ENCODE data around the gene SLC25A42. TPM values are rescaled to one million over a fixed set of nuclear protein-coding genes. Genes with fewer than 3 reads are reported as not detected.

SLC25A42 gene
- total and polyA plus RNA-seq, 2 donors (not counting 1 experiment from before 2014, with no cell fraction given) = 36.5 to 83.9 TPM

DNA sequence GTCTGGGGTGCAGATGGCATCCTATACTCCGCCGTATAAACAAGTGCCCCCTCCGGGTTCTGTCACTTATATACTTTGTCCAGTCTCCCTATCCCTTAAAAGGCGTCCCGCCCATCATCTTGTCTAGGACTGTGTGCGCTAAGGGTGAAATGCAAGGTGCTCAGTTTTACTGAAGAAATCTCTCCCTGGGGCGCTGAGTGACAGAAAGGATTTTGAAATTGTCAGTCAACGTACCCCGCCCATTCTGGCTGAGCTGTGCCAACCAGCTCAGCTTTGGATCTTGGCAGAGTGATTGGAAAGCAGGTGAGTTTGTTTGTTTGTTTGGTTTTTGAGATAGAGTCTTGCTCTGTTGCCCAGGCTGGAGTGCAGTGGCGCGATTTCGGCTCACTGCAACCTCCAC, 78.6 kb downstream of the SLC25A42 start:
- H3K36me3 ChIP-seq (replicated peaks in 1 of 2; ENCODE audit: control extremely low read depth in 1 of 2, control insufficient read depth in 1 of 2, extremely low read depth in 1 of 2, insufficient read depth in 2 of 2, low read length in 1 of 2) = peaks cover under 1 to 8% of the 10 kb centered on the region in 2 experiments
- Mint-ChIP-seq H3K4me1 (peaks cover 26% of the 10 kb centered on the region), H3K27ac (no peak overlapping the region), H3K9me3 (ENCODE audit: insufficient read depth) (no peaks in the 10 kb centered on the region), H3K27me3 (no peaks in the 10 kb centered on the region), H3K4me3 (no peak overlapping the region)
- TF ChIP-seq, protein P1, sequence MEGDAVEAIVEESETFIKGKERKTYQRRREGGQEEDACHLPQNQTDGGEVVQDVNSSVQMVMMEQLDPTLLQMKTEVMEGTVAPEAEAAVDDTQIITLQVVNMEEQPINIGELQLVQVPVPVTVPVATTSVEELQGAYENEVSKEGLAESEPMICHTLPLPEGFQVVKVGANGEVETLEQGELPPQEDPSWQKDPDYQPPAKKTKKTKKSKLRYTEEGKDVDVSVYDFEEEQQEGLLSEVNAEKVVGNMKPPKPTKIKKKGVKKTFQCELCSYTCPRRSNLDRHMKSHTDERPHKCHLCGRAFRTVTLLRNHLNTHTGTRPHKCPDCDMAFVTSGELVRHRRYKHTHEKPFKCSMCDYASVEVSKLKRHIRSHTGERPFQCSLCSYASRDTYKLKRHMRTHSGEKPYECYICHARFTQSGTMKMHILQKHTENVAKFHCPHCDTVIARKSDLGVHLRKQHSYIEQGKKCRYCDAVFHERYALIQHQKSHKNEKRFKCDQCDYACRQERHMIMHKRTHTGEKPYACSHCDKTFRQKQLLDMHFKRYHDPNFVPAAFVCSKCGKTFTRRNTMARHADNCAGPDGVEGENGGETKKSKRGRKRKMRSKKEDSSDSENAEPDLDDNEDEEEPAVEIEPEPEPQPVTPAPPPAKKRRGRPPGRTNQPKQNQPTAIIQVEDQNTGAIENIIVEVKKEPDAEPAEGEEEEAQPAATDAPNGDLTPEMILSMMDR (IDR thresholded peaks at IDR 0.05) = no peak
- no peak for TF ChIP-seq EZH2 (IDR thresholded peaks at IDR 0.05; ENCODE audit: borderline replicate concordance, insufficient read depth, low read depth, low read length, poor library complexity, severe bottlenecking)
- H3K9ac ChIP-seq (ENCODE audit: low read length) = no peak overlapping the region
- DNase-seq = no peak
- intact Hi-C loops (cut with micrococcal nuclease) = no loop called here
- ChIA-PET CTCF (interaction anchor here (2.0 to 10.8 kb wide), 3 partner anchors 31 to 90 kb away, joined by 7 to 285 read pairs (median 82); partner anchors contain the start of gene MEF2B), POLR2A (no interaction called here)
- H3K4me3 ChIP-seq (ENCODE audit: control extremely low read depth in 1 of 5, extremely low read depth in 1 of 5, insufficient read depth in 1 of 5, low read depth in 2 of 5, low read length in 4 of 5) = no peak overlapping the region
- no peaks in the 10 kb centered on the region for H4K20me1 ChIP-seq (ENCODE audit: control insufficient read depth, insufficient read depth, low read length, poor library complexity, severe bottlenecking)
- peaks cover 18 to 22% of the 10 kb centered on the region in 2 donors for H3K4me1 ChIP-seq (ENCODE audit: control insufficient read depth in 2 of 2, insufficient read depth in 2 of 2, low read length in 2 of 2)
- ATAC-seq (ENCODE audit: low read depth) = no peak
- H2AFZ ChIP-seq (ENCODE audit: insufficient read depth, low read depth, low read length, poor library complexity, severe bottlenecking) = no peak overlapping the region
- peaks cover 10% of the 10 kb centered on the region for H3K79me2 ChIP-seq (ENCODE audit: control insufficient read depth, insufficient read depth, low read length)
- no peaks in the 10 kb centered on the region for H3K9me3 ChIP-seq (ENCODE audit: control extremely low read depth in 1 of 3, control insufficient read depth in 2 of 3, insufficient read depth in 1 of 3, low read length in 2 of 3)
- 97% methylated on average over 8 of the region's 12 CpGs for WGBS (ENCODE audit: insufficient coverage)
- no peaks in the 10 kb centered on the region for H3K27me3 ChIP-seq (replicated peaks in 1 of 4; ENCODE audit: control extremely low read depth in 1 of 4, control insufficient read depth in 3 of 4, insufficient read depth in 4 of 4, low read length in 3 of 4)
- no peak overlapping the region for H3K4me2 ChIP-seq (replicated peaks; ENCODE audit: low read depth, low read length, poor library complexity, severe bottlenecking)
- H3K27ac ChIP-seq (ENCODE audit: low read length in 2 of 2) = no peak overlapping the region

DNA sequence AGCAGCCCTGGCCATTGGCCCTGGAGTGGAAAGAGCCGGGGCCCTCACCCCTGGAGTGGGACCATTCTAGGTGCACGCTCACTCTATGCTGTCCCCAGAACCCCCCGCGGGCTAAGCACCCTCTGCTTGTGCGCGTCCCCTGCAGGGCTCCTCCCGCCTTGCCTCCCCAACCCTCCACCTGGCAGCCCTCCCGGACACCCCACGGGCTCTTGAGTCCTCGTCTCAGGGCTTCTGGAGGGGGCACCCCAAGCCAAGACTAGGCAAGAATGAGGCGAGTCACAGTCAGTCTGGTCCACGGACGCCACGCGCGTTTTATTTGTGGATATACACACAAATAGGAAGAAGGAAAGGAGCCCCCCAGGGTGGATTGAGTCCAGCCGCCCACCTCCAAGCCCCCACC, 81.5 kb downstream of the SLC25A42 start:
- POLR2A ChIA-PET = no interaction called here
- DNase-seq (no peak), ATAC-seq (ENCODE audit: low read depth) (no peak)
- no peaks in the 10 kb centered on the region for H4K20me1 ChIP-seq (ENCODE audit: control insufficient read depth, insufficient read depth, low read length, poor library complexity, severe bottlenecking)
- H3K4me2 ChIP-seq (replicated peaks; ENCODE audit: low read depth, low read length, poor library complexity, severe bottlenecking) = no peak overlapping the region
- H3K4me3 Mint-ChIP-seq = no peak overlapping the region
- WGBS (ENCODE audit: insufficient coverage) = 95% methylated on average over 7 of the region's 17 CpGs
- H3K9me3 Mint-ChIP-seq (ENCODE audit: insufficient read depth) = no peaks in the 10 kb centered on the region
- no peaks in the 10 kb centered on the region for H3K27me3 ChIP-seq (replicated peaks in 1 of 4; ENCODE audit: control extremely low read depth in 1 of 4, control insufficient read depth in 3 of 4, insufficient read depth in 4 of 4, low read length in 3 of 4)
- intact Hi-C loops (cut with micrococcal nuclease) = no loop called here
- no peak overlapping the region for H2AFZ ChIP-seq (ENCODE audit: insufficient read depth, low read depth, low read length, poor library complexity, severe bottlenecking)
- H3K9ac ChIP-seq (ENCODE audit: low read length) = no peak overlapping the region
- H3K36me3 ChIP-seq (replicated peaks in 1 of 2; ENCODE audit: control extremely low read depth in 1 of 2, control insufficient read depth in 1 of 2, extremely low read depth in 1 of 2, insufficient read depth in 2 of 2, low read length in 1 of 2) = peaks cover 4 to 15% of the 10 kb centered on the region in 2 experiments
- H3K27me3 Mint-ChIP-seq = no peaks in the 10 kb centered on the region
- peaks cover 3% of the 10 kb centered on the region for H3K4me1 Mint-ChIP-seq
- TF ChIP-seq, protein P1 (IDR thresholded peaks at IDR 0.05) = no peak
- no peak for TF ChIP-seq EZH2 (IDR thresholded peaks at IDR 0.05; ENCODE audit: borderline replicate concordance, insufficient read depth, low read depth, low read length, poor library complexity, severe bottlenecking)
- H3K4me1 ChIP-seq (ENCODE audit: control insufficient read depth in 2 of 2, insufficient read depth in 2 of 2, low read length in 2 of 2) = peaks cover 5 to 10% of the 10 kb centered on the region in 2 donors
- no peak overlapping the region for H3K4me3 ChIP-seq (ENCODE audit: control extremely low read depth in 1 of 5, extremely low read depth in 1 of 5, insufficient read depth in 1 of 5, low read depth in 2 of 5, low read length in 4 of 5)
- H3K27ac ChIP-seq (ENCODE audit: low read length in 2 of 2) = no peak overlapping the region
- H3K27ac Mint-ChIP-seq = no peak overlapping the region
- H3K79me2 ChIP-seq (ENCODE audit: control insufficient read depth, insufficient read depth, low read length) = no peaks in the 10 kb centered on the region
- CTCF ChIA-PET = interaction anchor here (0.6 to 10.8 kb wide), 10 partner anchors 11 to 345 kb away, joined by 3 to 285 read pairs (median 6); partner anchors contain the start of genes MEF2B and SLC25A42
- no peaks in the 10 kb centered on the region for H3K9me3 ChIP-seq (ENCODE audit: control extremely low read depth in 1 of 3, control insufficient read depth in 2 of 3, insufficient read depth in 1 of 3, low read length in 2 of 3)
